ENCODE measurements around the gene KLF2.

KLF2 gene

GRCh38 chr19:16365300-16365996 is 40.8 kb downstream of the KLF2 start:
- DNase-seq = no peak

- no peak for DNase-seq
These were observed 41.4 kb downstream of the KLF2 start for GRCh38 chr19:16366056-16366432.

GRCh38 chr19:16366433-16367260 is 42.0 kb downstream of the KLF2 start:
- DNase-seq = peak; percentile 67

- DNase-seq = peak; percentile 74
These were observed 42.6 kb downstream of the KLF2 start for GRCh38 chr19:16367261-16367683.

- peak; percentile 93 for DNase-seq
These were observed 44.0 kb downstream of the KLF2 start for GRCh38 chr19:16368385-16369305.

- DNase-seq = no peak
These were observed 44.7 kb downstream of the KLF2 start for GRCh38 chr19:16369306-16369663.

GRCh38 chr19:16369664-16370576 is 45.3 kb downstream of the KLF2 start:
- peak; percentile 90 for DNase-seq

- peak; percentile 16 for DNase-seq
These were observed 46.2 kb downstream of the KLF2 start for GRCh38 chr19:16370641-16371391.

GRCh38 chr19:16371540-16371986 is 46.9 kb downstream of the KLF2 start:
- peak; percentile 96 for DNase-seq

- peak; percentile 17 for DNase-seq
These were observed 47.7 kb downstream of the KLF2 start for GRCh38 chr19:16372065-16372915.

GRCh38 chr19:16373079-16373478 is 48.5 kb downstream of the KLF2 start:
- no peak for DNase-seq

- DNase-seq = no peak
These were observed 48.9 kb downstream of the KLF2 start for GRCh38 chr19:16373532-16373931.

- no peak for DNase-seq
These were observed 49.4 kb downstream of the KLF2 start for GRCh38 chr19:16373989-16374388.

GRCh38 chr19:16374436-16374835 is 49.8 kb downstream of the KLF2 start:
- no peak for DNase-seq

- no peak for DNase-seq
These were observed 50.7 kb downstream of the KLF2 start for GRCh38 chr19:16375157-16375935.

- no peak for DNase-seq
These were observed 51.2 kb downstream of the KLF2 start for GRCh38 chr19:16375936-16376185.

- DNase-seq = no peak
These were observed 51.6 kb downstream of the KLF2 start for GRCh38 chr19:16376241-16376640.

- peak; percentile 45 for DNase-seq
These were observed 52.0 kb downstream of the KLF2 start for GRCh38 chr19:16376649-16377048.

- no peak for DNase-seq
These were observed 52.9 kb downstream of the KLF2 start for GRCh38 chr19:16377521-16377920.
